ENCODE measurements around the gene PAX2.

The PAX2 gene

DNA sequence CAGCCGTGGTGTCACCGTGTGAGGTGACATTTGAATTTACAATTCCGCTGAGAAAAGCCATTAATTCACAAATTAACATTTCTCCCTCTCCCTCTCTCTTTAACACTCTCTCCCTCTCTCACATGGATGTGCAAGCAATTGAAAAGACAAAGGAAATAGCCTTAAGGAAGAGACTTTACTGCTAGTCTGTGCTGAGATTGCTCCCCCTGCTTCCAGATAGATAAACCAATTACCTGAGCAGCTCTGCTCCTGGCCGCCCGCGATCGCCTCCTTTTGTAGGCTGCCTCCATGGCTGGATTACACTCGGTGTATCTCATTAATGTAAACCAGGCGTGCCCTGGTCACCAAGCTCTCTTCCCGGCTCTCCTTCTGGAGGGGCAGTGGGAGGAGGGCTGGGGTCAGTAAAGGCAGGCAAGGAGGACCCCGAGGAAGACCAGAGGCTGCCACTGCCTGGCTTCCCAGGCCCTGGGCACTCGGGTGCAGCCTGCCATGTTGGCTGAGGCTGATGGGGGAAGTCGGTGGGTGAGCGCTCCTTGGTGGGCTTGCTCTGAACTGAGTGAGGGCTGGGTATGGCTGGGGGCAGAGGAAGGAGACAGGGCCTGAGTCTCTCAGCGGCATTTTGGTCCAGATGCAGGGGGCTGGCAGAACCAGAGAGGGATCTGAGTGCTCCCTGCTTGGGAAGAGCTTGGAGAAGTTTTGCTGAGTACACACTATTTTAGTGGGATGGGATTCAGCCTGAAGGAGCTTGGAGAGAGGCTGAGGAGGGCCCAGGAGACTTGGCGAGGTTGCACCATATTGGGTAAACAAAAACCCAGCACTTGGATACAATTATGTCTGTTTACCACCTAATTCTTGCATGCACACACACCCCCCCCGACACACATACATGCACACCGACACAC lies 42.9 kb downstream of the PAX2 start:
- Histone ChIP-seq H3K4me1 (ENCODE audit: control insufficient read depth in 1 of 2, insufficient read depth in 2 of 2, low read length in 2 of 2) (peaks cover 0 to 5% of the 10 kb centered on the region in 2 donors), H3K27me3 (ENCODE audit: low read depth, low read length) (peaks cover 2% of the 10 kb centered on the region), H3K9me3 (ENCODE audit: control insufficient read depth in 1 of 2, low read length in 2 of 2) (no peaks in the 10 kb centered on the region), H3K27ac (ENCODE audit: low read length) (no peak overlapping the region), H3K4me3 (ENCODE audit: low read depth in 1 of 2, low read length in 2 of 2) (no peak overlapping the region), H3K36me3 (ENCODE audit: control insufficient read depth in 1 of 2, insufficient read depth in 2 of 2, low read length in 2 of 2) (no peaks in the 10 kb centered on the region)

DNA sequence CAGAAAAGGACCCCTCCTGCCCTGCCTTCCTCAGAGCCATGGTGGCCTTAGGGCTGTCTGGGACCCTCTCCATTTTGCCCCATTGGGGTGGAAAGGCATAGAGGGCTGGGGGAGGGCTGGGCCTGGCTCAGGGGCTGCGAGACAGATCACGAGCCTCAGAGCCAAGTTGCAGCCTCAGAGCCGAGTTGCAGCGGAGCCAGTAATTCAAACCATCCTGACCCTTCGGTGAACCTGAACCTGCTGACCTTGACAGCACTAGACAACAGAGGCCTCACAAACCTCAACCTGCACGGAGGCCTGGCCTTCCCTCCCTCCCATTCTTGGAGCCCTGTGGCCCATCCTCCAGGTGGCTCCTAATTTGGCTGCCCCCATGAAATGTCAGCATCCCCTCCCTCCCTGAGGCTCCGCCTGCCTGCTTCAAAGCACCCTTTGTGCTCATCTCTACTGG lies 45.4 kb downstream of the PAX2 start:
- Histone ChIP-seq H3K4me3 (ENCODE audit: low read depth in 1 of 2, low read length in 2 of 2) (no peak overlapping the region), H3K27me3 (ENCODE audit: low read depth, low read length) (peaks cover 5% of the 10 kb centered on the region), H3K4me1 (ENCODE audit: control insufficient read depth in 1 of 2, insufficient read depth in 2 of 2, low read length in 2 of 2) (peaks cover 0 to 5% of the 10 kb centered on the region in 2 donors), H3K9me3 (ENCODE audit: control insufficient read depth in 1 of 2, low read length in 2 of 2) (no peaks in the 10 kb centered on the region), H3K36me3 (ENCODE audit: control insufficient read depth in 1 of 2, insufficient read depth in 2 of 2, low read length in 2 of 2) (no peaks in the 10 kb centered on the region), H3K27ac (ENCODE audit: low read length) (no peak overlapping the region)

DNA sequence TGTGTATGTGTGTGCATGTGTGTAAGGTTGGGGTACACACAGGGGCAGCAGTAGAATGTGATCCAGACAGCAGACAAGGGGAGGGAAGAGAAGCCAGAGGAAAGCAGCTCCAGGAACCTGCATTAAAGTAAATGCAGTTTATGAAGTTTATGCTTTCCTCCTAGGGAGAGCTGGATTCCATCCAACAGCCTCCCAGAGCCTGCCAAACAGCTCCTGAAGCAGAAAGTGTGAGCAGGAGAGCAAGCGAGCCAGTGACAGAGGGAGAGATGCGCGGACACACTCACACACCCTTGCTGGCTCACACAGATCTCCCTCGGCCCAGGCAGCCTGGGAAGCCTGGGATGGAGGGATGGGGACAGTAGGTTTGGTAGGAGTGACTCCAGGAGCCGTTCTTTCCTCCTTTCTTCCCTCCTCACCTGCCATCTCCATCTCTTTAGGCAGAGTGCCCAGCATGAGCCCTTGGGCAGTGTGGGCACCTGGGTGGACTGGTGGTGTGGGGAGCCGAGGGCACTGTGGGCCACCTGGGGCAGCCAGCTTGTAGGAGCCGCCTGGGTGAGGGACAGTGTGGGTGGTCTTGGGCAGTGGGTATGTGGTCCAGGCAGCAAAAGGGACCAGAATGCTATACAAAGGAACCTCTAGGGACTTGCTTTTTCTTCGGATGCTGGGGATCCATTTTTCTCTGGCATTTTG lies 46.1 kb downstream of the PAX2 start:
- Histone ChIP-seq H3K27ac (ENCODE audit: low read length) (no peak overlapping the region), H3K9me3 (ENCODE audit: control insufficient read depth in 1 of 2, low read length in 2 of 2) (no peaks in the 10 kb centered on the region), H3K27me3 (ENCODE audit: low read depth, low read length) (peaks cover 5% of the 10 kb centered on the region), H3K4me3 (ENCODE audit: low read depth in 1 of 2, low read length in 2 of 2) (no peak overlapping the region), H3K36me3 (ENCODE audit: control insufficient read depth in 1 of 2, insufficient read depth in 2 of 2, low read length in 2 of 2) (no peaks in the 10 kb centered on the region), H3K4me1 (ENCODE audit: control insufficient read depth in 1 of 2, insufficient read depth in 2 of 2, low read length in 2 of 2) (peaks cover 0 to 5% of the 10 kb centered on the region in 2 donors)

DNA sequence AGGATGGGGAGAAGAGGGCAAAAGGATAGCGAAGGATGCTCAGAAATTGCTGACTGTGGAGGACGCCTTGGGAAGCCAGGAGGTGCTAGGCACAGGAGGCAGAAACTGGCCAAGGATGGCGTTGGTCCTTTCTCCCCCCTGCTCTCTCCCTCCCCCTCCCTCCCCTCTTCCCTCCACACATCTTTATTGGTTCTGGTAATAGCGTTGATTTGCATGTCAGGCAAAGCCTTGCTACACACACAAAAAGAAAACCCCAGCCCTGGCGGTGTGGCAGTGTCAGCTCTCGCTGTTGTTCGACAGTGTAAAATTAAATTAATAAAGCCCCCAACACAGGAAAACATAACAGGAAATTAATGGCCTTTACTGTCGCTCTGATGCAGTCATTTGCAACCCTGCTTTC lies 47.2 kb downstream of the PAX2 start:
- H3K27ac ChIP-seq (ENCODE audit: low read length): no peak overlapping the region
- peaks cover 0 to 5% of the 10 kb centered on the region in 2 donors for H3K4me1 ChIP-seq (ENCODE audit: control insufficient read depth in 1 of 2, insufficient read depth in 2 of 2, low read length in 2 of 2)
- H3K36me3 ChIP-seq (ENCODE audit: control insufficient read depth in 1 of 2, insufficient read depth in 2 of 2, low read length in 2 of 2): no peaks in the 10 kb centered on the region
- H3K9me3 ChIP-seq (ENCODE audit: control insufficient read depth in 1 of 2, low read length in 2 of 2): no peaks in the 10 kb centered on the region
- H3K4me3 ChIP-seq (ENCODE audit: low read depth in 1 of 2, low read length in 2 of 2): no peak overlapping the region
- H3K27me3 ChIP-seq (ENCODE audit: low read depth, low read length): peaks cover 5% of the 10 kb centered on the region

DNA sequence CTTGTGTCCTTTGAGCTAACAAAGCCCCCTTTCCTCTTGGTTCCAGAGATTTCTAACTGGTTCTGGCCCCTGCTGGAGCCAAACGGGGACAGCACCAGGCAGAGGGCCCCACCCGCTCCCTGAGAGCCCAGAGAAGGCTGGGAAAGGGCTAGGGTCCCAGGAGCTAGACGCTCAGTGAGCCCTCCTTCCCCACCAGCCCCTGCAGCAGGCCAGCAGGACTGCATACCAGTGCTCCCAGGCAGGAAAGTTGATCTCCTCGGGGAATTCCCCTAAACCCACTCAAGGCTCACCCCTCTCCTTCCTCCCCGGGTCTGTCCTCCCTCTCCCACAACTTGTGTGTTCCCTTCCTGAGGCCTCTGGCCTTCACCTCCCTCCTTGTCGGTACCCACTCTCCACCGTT lies 47.7 kb downstream of the PAX2 start:
- H3K27ac ChIP-seq (ENCODE audit: low read length): no peak overlapping the region
- no peaks in the 10 kb centered on the region for H3K9me3 ChIP-seq (ENCODE audit: control insufficient read depth in 1 of 2, low read length in 2 of 2)
- H3K36me3 ChIP-seq (ENCODE audit: control insufficient read depth in 1 of 2, insufficient read depth in 2 of 2, low read length in 2 of 2): no peaks in the 10 kb centered on the region
- H3K27me3 ChIP-seq (ENCODE audit: low read depth, low read length): peaks cover 5% of the 10 kb centered on the region
- H3K4me1 ChIP-seq (ENCODE audit: control insufficient read depth in 1 of 2, insufficient read depth in 2 of 2, low read length in 2 of 2): peaks cover 0 to 5% of the 10 kb centered on the region in 2 donors
- H3K4me3 ChIP-seq (ENCODE audit: low read depth in 1 of 2, low read length in 2 of 2): no peak overlapping the region

DNA sequence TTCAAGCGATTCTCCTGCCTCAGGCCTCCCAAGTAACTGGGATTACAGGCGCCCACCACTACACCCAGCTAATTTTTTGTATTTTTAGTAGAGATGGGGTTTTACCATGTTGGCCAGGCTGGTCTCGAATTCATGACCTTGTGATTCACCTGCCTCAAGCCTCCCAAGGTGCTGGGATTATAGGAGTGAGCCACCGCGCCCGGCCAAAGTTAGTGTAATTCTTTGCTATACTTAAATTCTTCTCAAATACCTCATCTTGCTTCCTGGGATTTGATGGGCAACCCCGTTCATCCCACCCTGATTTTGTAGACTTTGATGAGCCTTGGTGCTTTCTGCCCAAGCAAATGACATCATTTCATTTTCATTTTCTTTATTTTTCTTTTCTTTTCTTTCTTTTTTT lies 54.5 kb downstream of the PAX2 start:
- no peaks in the 10 kb centered on the region for H3K9me3 ChIP-seq (ENCODE audit: control insufficient read depth in 1 of 2, low read length in 2 of 2)
- H3K4me3 ChIP-seq (ENCODE audit: low read depth in 1 of 2, low read length in 2 of 2): no peak overlapping the region
- no peaks in the 10 kb centered on the region for H3K4me1 ChIP-seq (ENCODE audit: control insufficient read depth in 1 of 2, insufficient read depth in 2 of 2, low read length in 2 of 2)
- H3K36me3 ChIP-seq (ENCODE audit: control insufficient read depth in 1 of 2, insufficient read depth in 2 of 2, low read length in 2 of 2): no peaks in the 10 kb centered on the region
- H3K27me3 ChIP-seq (ENCODE audit: low read depth, low read length): peaks cover 14% of the 10 kb centered on the region
- H3K27ac ChIP-seq (ENCODE audit: low read length): no peak overlapping the region

DNA sequence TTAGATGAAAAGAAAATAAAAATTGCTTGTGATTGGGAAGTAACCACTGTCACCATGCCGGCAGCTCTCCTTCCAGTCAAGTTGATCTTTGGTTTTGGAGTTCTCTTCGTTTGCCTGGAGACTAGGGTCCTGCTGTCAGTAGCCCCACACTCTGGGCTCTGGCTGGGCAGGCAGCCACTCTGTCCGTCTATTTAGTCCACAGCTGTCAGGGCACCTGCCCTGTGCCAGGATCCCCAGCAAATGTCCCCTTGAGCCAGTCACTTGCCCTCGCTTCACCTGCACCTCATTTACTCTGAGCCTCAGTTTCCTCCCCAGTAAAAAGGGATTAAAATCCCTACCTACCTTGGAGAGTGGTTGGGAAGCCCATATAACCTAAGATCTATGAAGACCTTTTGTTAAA lies 55.5 kb downstream of the PAX2 start:
- no peaks in the 10 kb centered on the region for H3K9me3 ChIP-seq (ENCODE audit: control insufficient read depth in 1 of 2, low read length in 2 of 2)
- no peaks in the 10 kb centered on the region for H3K4me1 ChIP-seq (ENCODE audit: control insufficient read depth in 1 of 2, insufficient read depth in 2 of 2, low read length in 2 of 2)
- no peak overlapping the region for H3K4me3 ChIP-seq (ENCODE audit: low read depth in 1 of 2, low read length in 2 of 2)
- peaks cover 22% of the 10 kb centered on the region for H3K27me3 ChIP-seq (ENCODE audit: low read depth, low read length)
- H3K36me3 ChIP-seq (ENCODE audit: control insufficient read depth in 1 of 2, insufficient read depth in 2 of 2, low read length in 2 of 2): no peaks in the 10 kb centered on the region
- H3K27ac ChIP-seq (ENCODE audit: low read length): no peak overlapping the region

DNA sequence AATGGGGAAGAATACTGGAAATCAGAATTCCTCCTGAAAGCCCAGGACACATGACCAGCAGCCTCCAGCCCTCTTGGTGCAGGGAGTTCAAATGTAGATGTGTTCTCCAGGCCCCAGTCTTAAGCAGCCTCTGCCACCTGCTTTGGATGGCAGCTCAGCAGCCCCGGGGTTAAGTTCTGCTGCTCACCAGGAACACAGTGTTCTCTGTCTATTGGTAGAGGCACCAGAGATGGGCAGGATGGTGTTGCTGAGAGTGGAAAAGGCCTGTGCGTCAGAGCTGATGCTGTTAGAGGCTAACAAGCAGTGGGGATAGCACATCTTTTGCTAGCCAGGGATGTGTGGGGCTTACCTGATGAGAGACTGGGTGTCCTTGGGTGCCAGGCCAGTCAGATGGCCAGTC lies 56.8 kb downstream of the PAX2 start:
- no peaks in the 10 kb centered on the region for H3K4me1 ChIP-seq (ENCODE audit: control insufficient read depth in 1 of 2, insufficient read depth in 2 of 2, low read length in 2 of 2)
- H3K27me3 ChIP-seq (ENCODE audit: low read depth, low read length): peaks cover 22% of the 10 kb centered on the region
- H3K9me3 ChIP-seq (ENCODE audit: control insufficient read depth in 1 of 2, low read length in 2 of 2): no peaks in the 10 kb centered on the region
- no peaks in the 10 kb centered on the region for H3K36me3 ChIP-seq (ENCODE audit: control insufficient read depth in 1 of 2, insufficient read depth in 2 of 2, low read length in 2 of 2)
- no peak overlapping the region for H3K4me3 ChIP-seq (ENCODE audit: low read depth in 1 of 2, low read length in 2 of 2)
- no peak overlapping the region for H3K27ac ChIP-seq (ENCODE audit: low read length)

DNA sequence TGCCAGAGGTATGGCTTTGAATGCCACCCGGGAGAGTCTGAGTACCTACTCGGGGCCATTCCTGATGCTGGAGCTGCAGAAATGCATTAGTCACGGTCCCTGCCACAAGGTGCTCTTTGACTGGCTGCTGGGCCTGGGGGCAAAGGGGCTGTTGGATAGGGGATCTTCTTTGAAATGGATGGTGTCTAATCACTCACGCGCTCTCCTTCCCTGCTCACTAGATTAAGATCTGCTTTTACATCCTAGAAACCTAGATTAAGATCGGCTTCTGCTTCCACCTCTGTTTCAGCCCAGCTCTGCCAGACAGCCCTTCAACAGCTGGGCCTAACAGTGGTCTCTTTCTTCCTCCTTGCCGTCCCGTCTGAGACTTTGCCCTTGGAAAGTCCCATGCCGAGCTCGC lies 57.2 kb downstream of the PAX2 start:
- no peaks in the 10 kb centered on the region for H3K4me1 ChIP-seq (ENCODE audit: control insufficient read depth in 1 of 2, insufficient read depth in 2 of 2, low read length in 2 of 2)
- H3K4me3 ChIP-seq (ENCODE audit: low read depth in 1 of 2, low read length in 2 of 2): no peak overlapping the region
- H3K27ac ChIP-seq (ENCODE audit: low read length): no peak overlapping the region
- no peaks in the 10 kb centered on the region for H3K9me3 ChIP-seq (ENCODE audit: control insufficient read depth in 1 of 2, low read length in 2 of 2)
- peaks cover 22% of the 10 kb centered on the region for H3K27me3 ChIP-seq (ENCODE audit: low read depth, low read length)
- H3K36me3 ChIP-seq (ENCODE audit: control insufficient read depth in 1 of 2, insufficient read depth in 2 of 2, low read length in 2 of 2): no peaks in the 10 kb centered on the region

DNA sequence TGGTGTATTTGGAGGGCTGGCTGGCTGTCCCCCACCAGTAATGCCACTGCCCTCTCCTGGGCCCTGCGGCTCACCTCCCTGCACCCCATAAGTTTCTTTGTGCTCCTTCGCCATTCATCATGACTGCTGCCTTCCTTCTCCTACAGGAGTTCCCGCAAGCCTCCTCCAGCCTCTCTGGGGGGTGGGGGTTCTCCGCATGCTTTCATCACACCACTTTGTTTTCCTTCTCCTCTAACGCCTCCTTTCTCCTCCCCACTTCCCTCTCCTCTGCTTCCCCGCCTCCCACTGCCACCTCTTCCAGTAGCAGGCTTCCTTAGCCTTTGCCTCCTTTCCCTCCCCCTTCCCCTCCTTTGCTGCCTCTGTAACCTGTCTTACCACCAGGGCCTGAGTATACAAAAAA lies 58.1 kb downstream of the PAX2 start:
- H3K4me1 ChIP-seq (ENCODE audit: control insufficient read depth in 1 of 2, insufficient read depth in 2 of 2, low read length in 2 of 2): no peaks in the 10 kb centered on the region
- H3K4me3 ChIP-seq (ENCODE audit: low read depth in 1 of 2, low read length in 2 of 2): no peak overlapping the region
- peaks cover 22% of the 10 kb centered on the region for H3K27me3 ChIP-seq (ENCODE audit: low read depth, low read length)
- H3K36me3 ChIP-seq (ENCODE audit: control insufficient read depth in 1 of 2, insufficient read depth in 2 of 2, low read length in 2 of 2): no peaks in the 10 kb centered on the region
- H3K27ac ChIP-seq (ENCODE audit: low read length): no peak overlapping the region
- H3K9me3 ChIP-seq (ENCODE audit: control insufficient read depth in 1 of 2, low read length in 2 of 2): no peaks in the 10 kb centered on the region

DNA sequence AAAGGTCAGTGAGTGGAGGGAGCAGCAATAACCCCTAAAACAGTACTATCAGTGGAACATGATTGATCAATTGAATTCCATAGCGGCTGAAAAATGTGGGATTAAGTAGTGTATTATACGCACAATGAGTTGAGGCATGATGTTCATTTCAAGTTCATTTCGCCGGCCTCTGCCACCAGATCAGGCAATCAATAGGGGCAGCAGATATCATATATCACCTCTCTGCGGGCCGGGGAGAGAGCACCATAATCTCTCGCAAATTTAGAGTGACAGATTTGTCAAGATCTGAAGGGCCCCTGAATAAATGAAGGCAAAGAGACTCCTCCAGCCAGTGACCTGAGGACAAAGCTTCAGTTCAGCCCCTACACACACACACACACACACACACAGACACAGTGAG lies 58.5 kb downstream of the PAX2 start:
- peaks cover 22% of the 10 kb centered on the region for H3K27me3 ChIP-seq (ENCODE audit: low read depth, low read length)
- H3K36me3 ChIP-seq (ENCODE audit: control insufficient read depth in 1 of 2, insufficient read depth in 2 of 2, low read length in 2 of 2): no peaks in the 10 kb centered on the region
- H3K4me3 ChIP-seq (ENCODE audit: low read depth in 1 of 2, low read length in 2 of 2): no peak overlapping the region
- no peaks in the 10 kb centered on the region for H3K4me1 ChIP-seq (ENCODE audit: control insufficient read depth in 1 of 2, insufficient read depth in 2 of 2, low read length in 2 of 2)
- no peak overlapping the region for H3K27ac ChIP-seq (ENCODE audit: low read length)
- H3K9me3 ChIP-seq (ENCODE audit: control insufficient read depth in 1 of 2, low read length in 2 of 2): no peaks in the 10 kb centered on the region

Measured in muscle layer of duodenum (tissue), 2 donors.